Spleen (tissue), 11 donors: ENCODE results near the gene FAM72A. TPM values are rescaled to one million over a fixed set of nuclear protein-coding genes. Genes with fewer than 3 reads are reported as not detected.
"Not testable (repeated sequence)": the region's sequence is repeated elsewhere in the genome, so short reads cannot be mapped to it uniquely, and the experiment has no call there.

Experiments used
- DNase-seq: peaks from one replicate; pipeline ENCODE4 v3.0.0-alpha.2; 2020
- H3K27ac ChIP-seq, 8 donors: fragments of 200-600 bp; sonication (generic) in 7 of 8; 1 replicate in 4 of 8; 2 replicates in 4 of 8; pipeline versions ENCODE4 v1.5.0 to v1.8.0; 2016 to 2021; ENCODE audit warnings: inconsistent platforms in 4 of 8, mild to moderate bottlenecking in 4 of 8, moderate library complexity in 1 of 8
- H3K27me3 ChIP-seq, 7 donors: fragments of 200-600 bp; sonication (generic) in 6 of 7; replicated peaks in 1 of 7; 1 replicate in 4 of 7; 2 replicates in 3 of 7; pipeline versions ENCODE4 v1.5.0 to v1.8.0; 2016 to 2021; ENCODE audit warnings: inconsistent platforms in 3 of 7, mild to moderate bottlenecking in 1 of 7
- H3K36me3 ChIP-seq, 6 donors: fragments of 200-600 bp; sonication (generic) in 5 of 6; 1 replicate in 4 of 6; 2 replicates in 2 of 6; pipeline versions ENCODE4 v1.5.0 to v1.8.0; 2016 to 2021; ENCODE audit warnings: inconsistent platforms in 2 of 6
- H3K4me1 ChIP-seq, 6 donors: fragments of 200-600 bp; sonication (generic) in 5 of 6; 1 replicate in 3 of 6; 2 replicates in 3 of 6; pipeline versions ENCODE4 v1.5.0 to v1.8.0; 2016 to 2021; ENCODE audit warnings: inconsistent platforms in 3 of 6
- H3K4me3 ChIP-seq, 8 donors: fragments of 200-600 bp; sonication (generic) in 7 of 8; 1 replicate in 4 of 8; 2 replicates in 4 of 8; pipeline versions ENCODE4 v1.5.0 to v1.8.0; 2016 to 2021; ENCODE audit warnings: inconsistent platforms in 4 of 8, mild to moderate bottlenecking in 4 of 8, moderate library complexity in 2 of 8
- H3K9me3 ChIP-seq, 8 donors: fragments of 200-600 bp; sonication (generic) in 7 of 8; 1 replicate in 4 of 8; 2 replicates in 4 of 8; pipeline versions ENCODE4 v1.5.0 to v1.8.0; 2016 to 2021; ENCODE audit warnings: inconsistent platforms in 4 of 8
- WGBS, 5 donors: extraction: QIAGEN DNeasy Blood & Tissue Kit in 3 of 5; methylation state at CpG; one replicate each; pipeline versions ENCODE4 v1.1.5 to v1.1.7; 2013 to 2018; 5-methylcytosine and 5-hydroxymethylcytosine counted together
- intact Hi-C: fragments of 100-400 bp; cut with DNase I; formaldehyde crosslinking; loops from one replicate; pipeline ENCODE4 v1.15.0; 2023; ENCODE audit warnings: low total_unique reads
- polyA plus RNA-seq, 3 donors: library from polyadenylated mRNA; stranded (reverse); fragments of 200-250 nt; gene quantifications; one replicate each; pipeline ENCODE4 v1.2.1, GENCODE V29; 2013
- total RNA-seq, 7 donors: library from RNA; depleted of rRNA in 3 of 7; stranded (reverse); fragments of >200 nt in 3 of 7; fragmentation: NEBNext Ultra II Directional in 4 of 7; extraction: Animal tissue kit (Norgen Biotek cat#: 25700) in 4 of 7; gene quantifications; one replicate each; pipeline versions ENCODE4 v1.1.0 to v1.2.1, GENCODE V29; 2016 to 2021
- donor health status: healthy with polysubstance abuse.
- donor health status: DM: no; HTN: no; CAD: no; lungs with moderate emphysema.
- donor health status: DM: no; HTN: no; CAD: no.
- donor health status: Bipolar disorder and iron deficiency.
- donor health status: healthy.
- donor health status: DM: no; HTN: no; CAD: no.
- donor health status: DM: yes; HTN: yes; CAD: no.

The FAM72A gene
- total and polyA plus RNA-seq, 10 donors = 3.9 to 20.6 (median 7.4) TPM

DNA sequence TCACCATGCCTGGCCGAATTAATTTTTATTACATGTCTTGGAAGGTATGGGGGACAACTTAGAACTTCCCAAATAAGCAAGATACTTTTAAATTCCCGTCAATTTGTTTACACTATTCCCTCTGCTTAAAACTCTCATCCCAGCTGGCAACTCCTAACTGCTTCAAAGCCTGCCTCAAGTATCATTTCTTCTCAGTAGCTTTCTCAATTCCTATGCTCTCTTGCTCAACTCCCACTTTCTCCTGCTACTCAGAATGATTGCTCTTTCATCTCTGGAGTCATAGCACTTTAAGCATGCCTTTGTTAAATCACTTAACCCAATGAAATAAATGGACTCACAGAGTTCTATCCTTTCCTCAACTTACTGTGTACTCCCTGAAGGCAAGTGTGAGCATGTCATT is 18.9 kb downstream of the FAM72A start:
- DNase-seq, H3K36me3 ChIP-seq, H3K4me3 ChIP-seq, H3K27me3 ChIP-seq, intact Hi-C loops, H3K27ac ChIP-seq, H3K4me1 ChIP-seq, H3K9me3 ChIP-seq: not testable (repeated sequence)
- WGBS, 5 donors = 86 to 100% (median 100%) methylated on average over 1 of the region's 2 CpGs

- H3K9me3 ChIP-seq, intact Hi-C loops, H3K4me1 ChIP-seq, H3K36me3 ChIP-seq, DNase-seq, H3K27ac ChIP-seq, H3K27me3 ChIP-seq, H3K4me3 ChIP-seq: not testable (repeated sequence)
- 80 to 83% (median 83%) methylated on average over 3 to 5 of the region's 6 CpGs for whole genome bisulfite sequencing, 5 donors
Measured at GRCh38 chr1:206182368-206183317, 20.0 kb downstream of the FAM72A start.

DNA sequence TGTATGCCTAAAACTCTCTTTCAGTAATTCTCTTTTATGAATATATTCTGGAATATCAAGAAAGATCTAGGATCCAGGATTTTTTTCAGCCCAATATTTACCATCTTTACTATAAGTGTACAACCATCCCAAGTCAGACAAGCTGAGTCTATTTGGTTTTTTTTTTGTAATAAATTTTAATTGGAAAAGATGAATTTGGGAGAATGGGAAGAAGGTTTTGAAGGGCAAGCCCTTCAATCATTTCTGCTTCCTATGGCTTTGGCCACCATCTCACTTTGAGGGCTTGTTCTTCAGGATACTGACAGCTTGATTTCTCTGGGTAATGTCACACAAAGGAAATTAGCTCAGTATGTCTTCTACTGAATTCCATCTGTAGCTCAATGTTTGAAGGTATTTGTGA is 23.0 kb downstream of the FAM72A start:
- H3K36me3 ChIP-seq, H3K4me1 ChIP-seq, intact Hi-C loops, H3K27me3 ChIP-seq, H3K4me3 ChIP-seq, DNase-seq, H3K27ac ChIP-seq, H3K9me3 ChIP-seq: not testable (repeated sequence)

GRCh38 chr1:206178061-206178989 is 24.3 kb downstream of the FAM72A start:
- H3K4me3 ChIP-seq, intact Hi-C loops, H3K4me1 ChIP-seq, H3K36me3 ChIP-seq, H3K9me3 ChIP-seq, DNase-seq, H3K27me3 ChIP-seq, H3K27ac ChIP-seq: not testable (repeated sequence)
- WGBS, 5 donors = 79 to 88% (median 86%) methylated on average over 9 of the region's 9 CpGs

GRCh38 chr1:206176114-206176502 is 26.5 kb downstream of the FAM72A start:
- H3K36me3 ChIP-seq, intact Hi-C loops, DNase-seq, H3K27ac ChIP-seq, H3K4me1 ChIP-seq, H3K4me3 ChIP-seq, H3K27me3 ChIP-seq, H3K9me3 ChIP-seq: not testable (repeated sequence)
- WGBS, 5 donors = 92 to 100% (median 100%) methylated on average over 1 of the region's 2 CpGs; no CpG with 5 or more reads in 2 of the 5 donors

- H3K27me3 ChIP-seq, H3K4me3 ChIP-seq, H3K4me1 ChIP-seq, DNase-seq, H3K9me3 ChIP-seq, H3K27ac ChIP-seq, H3K36me3 ChIP-seq, intact Hi-C loops: not testable (repeated sequence)
- 49 to 62% (median 55%) methylated on average over 1 of the region's 4 CpGs for whole genome bisulfite sequencing, 5 donors
Measured at GRCh38 chr1:206175459-206176113, 27.1 kb downstream of the FAM72A start.
